LNCaP clone FGC (cell line): Measurements from ENCODE around the gene PFN3.
A peak's percentile ranks its signal among the peaks of the same experiment; 100 is the strongest.

Experiments used
- DNase-seq: peaks from one replicate; pipeline ENCODE4 v3.0.0-alpha.2; 2011; ENCODE audit warnings: low read depth
- H3K4me3 ChIP-seq: 2 replicates; pipeline ENCODE4 v1.5.1; 2011; ENCODE audit warnings: mild to moderate bottlenecking, low read depth, low read length, control low read depth
- CTCF ChIP-seq: IDR thresholded peaks from 2 replicates; pipeline ENCODE4 v1.5.1; 2012; ENCODE audit warnings: mild to moderate bottlenecking; ENCODE audit not compliant: control insufficient read depth, insufficient read depth; ENCODE audit errors: extremely low read depth

The PFN3 gene

GRCh38 chr5:177368869-177369644 is 31.4 kb downstream of the PFN3 start:
- DNase-seq = no peak

GRCh38 chr5:177367981-177368868 is 32.2 kb downstream of the PFN3 start:
- DNase-seq = no peak
- no peak for TF ChIP-seq CTCF
- H3K4me3 ChIP-seq = peak overlapping the region; percentile 51

More at GRCh38 chr5:177368869-177369644, 31.4 kb downstream of the PFN3 start:
- peak; percentile 63 for TF ChIP-seq CTCF
- no peak overlapping the region for H3K4me3 ChIP-seq

- no peak for TF ChIP-seq CTCF
- peak overlapping the region; percentile 51 for H3K4me3 ChIP-seq
- no peak for DNase-seq
Observed at GRCh38 chr5:177367323-177367848, 33.1 kb downstream of the PFN3 start.

GRCh38 chr5:177366528-177367322 is 33.7 kb downstream of the PFN3 start:
- H3K4me3 ChIP-seq = peak overlapping the region; percentile 51
- peak; percentile 50 for DNase-seq

GRCh38 chr5:177365845-177366527 is 34.5 kb downstream of the PFN3 start:
- TF ChIP-seq CTCF = no peak
- H3K4me3 ChIP-seq = peak overlapping the region; percentile 51
- no peak for DNase-seq

More at GRCh38 chr5:177366528-177367322, 33.7 kb downstream of the PFN3 start:
- no peak for TF ChIP-seq CTCF
